Endometrium (tissue), 2 donors: ENCODE results near the gene KIAA0930.
"Not testable (repeated sequence)": the region's sequence is repeated elsewhere in the genome, so short reads cannot be mapped to it uniquely, and the experiment has no call there.

Experiments
- FAIRE-seq: peaks from 2 replicates; lab custom pipeline; 2012; peaks lifted over from hg19 to GRCh38; lab: Jason Lieb, UNC
- donor health status: control.
- donor health status: control.

KIAA0930 gene

DNA sequence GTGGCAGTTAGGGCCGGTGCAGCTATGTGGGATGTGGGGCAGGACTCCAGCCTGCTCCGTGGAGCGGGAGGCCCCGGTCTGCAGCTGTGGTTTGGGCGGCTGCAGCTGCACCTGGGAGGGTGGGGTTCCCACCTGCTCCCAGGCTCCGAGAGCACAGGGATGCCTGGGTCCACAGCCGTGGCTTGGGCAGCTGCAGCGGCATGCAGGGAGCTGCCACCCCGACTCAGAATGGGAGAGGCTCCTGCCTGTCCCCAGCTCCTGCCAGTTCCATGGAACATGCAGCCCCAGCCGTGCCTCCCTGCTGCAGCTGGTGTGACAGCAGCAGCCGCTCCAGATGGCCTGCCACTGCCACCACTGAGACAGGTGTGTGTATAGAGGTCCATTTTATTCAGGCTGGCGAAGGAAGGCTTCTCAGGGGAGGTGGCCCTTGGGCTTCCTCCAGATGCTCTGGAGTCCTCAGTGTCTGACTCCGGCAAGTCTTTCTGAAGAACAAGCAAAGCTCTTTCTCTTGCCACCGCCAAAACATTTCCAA is 22.3 kb upstream of the KIAA0930 start:
- no peak for FAIRE-seq

DNA sequence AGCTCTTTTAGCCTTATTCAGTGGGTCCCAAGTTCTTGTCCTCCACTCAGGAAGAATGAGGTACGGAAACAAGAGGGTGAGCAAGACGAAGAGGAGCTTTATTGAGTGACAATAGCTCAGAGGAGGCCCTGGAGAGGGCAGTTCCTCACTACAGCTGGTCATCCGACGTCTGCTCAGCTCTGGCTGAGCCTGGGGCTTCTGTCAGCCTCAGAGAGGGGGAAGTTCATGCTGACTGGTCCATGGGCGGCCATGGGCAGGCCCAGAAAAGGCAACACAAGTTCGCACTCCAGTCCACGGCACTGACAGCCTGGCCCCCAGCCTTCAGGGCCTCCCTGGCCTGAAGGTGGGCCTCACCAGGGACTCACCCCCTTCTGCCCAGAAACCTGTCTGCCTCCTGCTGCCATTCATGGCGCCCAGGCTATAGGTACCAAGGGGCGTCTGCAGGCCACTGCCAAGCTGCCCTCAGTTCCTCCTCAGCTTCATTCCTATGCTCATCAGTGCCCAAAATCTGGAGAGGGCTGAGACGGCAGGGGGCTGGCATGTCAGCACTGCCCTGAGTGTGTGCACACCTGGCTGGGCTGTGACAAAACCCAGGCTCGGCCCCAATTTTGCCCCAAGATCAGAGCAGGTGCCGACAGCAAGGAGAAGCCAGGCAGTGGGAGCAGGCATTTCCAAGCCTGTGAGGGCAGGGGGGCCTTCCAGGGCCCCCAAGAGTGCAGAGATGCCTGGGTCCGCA is 21.7 kb upstream of the KIAA0930 start:
- FAIRE-seq, result no peak

DNA sequence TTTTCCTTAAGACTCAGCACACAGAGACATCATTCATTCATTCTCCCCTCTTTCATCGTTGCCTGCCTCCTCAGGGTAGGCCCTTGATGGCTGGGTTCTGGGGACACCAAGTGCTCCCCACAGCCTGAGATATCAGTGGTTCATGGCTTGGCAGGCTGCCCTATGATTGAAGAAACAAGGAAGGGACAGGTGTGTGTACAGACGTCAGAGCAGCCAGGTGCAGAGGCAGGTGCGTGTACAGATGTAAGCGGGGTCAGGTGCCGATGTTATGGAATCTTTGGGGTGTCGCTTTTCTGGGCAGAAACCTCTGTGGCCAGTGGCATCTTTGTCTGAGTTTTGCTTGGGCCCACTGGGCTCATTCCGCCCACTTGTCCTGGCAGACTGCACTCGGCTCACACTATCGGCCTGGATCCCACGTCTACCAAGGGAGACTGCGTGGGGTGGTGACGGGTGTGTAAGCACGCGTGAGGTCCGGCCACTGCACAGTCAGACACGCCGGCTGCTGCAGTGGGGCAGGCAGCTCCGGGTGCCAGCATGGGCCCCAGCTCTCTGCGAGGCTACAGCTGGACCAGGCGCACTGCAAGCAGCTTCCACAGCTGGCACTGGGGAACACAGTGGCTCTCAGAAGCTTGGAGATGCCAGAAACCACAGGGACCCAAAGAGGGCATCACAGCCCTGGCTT is 20.9 kb upstream of the KIAA0930 start:
- no peak for FAIRE-seq

DNA sequence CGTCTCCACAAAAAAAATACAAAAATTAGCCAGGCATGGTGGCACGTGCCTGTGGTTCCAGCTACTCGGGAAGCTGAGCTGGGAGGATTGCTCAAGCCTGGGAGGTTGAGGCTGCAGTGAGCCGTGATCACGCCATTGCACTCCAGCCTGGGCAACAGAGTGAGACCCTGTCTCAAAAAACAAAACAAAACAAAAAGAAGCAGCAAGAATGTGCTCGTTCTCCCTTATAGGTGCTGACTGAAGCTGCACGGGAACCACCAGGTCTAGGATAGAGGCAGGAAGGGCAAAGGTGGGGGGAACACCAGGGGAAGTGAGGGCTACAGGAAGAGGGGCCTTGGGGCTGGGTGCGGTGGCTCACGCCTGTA is 19.7 kb upstream of the KIAA0930 start:
- FAIRE-seq, result not testable (repeated sequence)

DNA sequence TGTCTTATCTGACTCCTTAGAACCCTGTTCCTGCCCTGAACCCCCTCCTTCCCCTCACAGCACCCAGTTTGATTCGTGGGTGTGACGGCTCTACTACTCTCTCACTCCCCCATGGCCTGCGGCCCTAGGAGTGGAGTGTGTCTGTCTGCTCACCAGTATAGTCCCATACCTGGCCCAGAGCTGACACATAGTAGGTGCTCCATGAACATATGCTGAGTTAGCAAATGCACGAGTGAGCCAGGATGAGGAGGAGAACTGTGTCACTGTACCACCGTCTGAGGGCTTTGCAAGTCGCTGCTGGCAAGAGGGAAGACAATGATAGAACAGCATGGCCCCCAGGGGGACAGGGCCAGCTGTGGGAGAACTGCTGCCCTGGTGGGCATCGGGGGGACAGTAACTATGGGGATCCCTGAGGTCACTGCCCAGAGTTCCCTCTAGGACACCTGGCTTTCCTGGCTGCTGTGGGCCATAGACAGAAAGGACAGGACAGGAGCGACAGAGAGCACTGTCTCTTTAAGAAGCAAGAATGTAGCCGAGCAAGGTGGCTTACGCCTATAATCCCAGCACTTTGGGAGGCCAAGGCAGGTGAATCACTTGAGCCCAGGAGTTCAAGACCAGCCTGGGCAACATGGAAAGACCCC is 19.2 kb upstream of the KIAA0930 start:
- no peak for FAIRE-seq

DNA sequence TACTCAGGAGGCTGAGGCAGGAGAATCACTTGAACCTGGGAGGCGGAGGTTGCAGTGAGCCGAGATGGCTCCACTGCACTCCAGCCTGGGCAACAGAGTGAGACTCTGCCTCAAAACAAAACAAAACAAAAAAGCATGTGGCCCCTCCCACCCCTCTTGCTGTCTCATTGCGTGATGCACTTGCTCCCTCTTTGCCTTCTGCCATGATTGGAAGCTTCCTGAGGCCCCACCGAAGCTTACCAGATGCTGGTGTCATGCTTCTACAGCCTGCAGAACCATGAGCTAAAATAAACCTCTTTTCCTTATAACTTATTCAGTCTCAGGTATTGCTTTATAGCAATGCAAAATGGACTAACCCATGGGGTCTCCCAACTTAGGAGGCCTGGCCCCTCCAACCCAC is 17.2 kb upstream of the KIAA0930 start:
- not testable (repeated sequence) for FAIRE-seq

DNA sequence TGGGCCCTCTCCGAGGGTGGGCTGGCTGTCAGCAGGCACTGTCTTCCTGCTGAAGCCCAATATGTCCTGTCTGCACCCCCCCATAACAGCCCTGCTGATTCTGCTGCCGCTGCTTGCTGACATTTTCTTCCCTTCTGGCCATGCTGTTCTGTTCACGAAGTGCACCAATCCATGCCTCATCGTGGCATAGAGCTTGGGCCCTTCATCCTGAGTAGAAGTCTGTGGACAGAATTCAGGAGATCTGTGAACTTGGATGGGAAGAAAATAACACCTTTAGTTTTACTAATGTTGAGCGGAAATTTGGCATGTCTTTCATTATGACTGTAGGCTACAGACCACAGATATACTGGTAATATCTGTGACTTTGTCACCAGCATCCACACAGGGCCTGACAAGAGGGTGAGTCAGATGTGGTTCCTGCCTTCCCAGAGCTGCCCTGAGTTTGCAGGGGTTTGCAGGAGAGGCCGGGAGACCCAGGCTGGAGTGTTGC is 14.1 kb upstream of the KIAA0930 start:
- no peak for FAIRE-seq

DNA sequence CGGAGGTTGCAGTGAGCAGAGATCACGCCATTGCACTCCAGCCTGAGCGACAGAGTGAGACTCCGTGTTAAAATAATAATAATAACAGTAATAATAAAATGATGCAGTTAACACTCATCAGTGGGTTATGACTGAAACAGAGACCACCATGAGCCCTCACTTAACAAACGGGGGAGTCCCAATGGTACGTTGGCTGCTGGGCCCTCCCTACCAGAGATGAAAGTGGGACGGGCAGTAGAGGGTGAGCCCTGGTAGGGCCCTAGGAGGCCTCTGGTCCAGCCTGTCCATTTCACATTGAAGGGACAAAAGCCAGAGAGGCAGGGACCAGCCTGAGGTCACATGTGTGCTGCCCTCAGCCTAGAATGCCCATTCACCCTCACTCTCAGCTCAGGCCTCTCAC is 13.7 kb upstream of the KIAA0930 start:
- FAIRE-seq, result no peak

DNA sequence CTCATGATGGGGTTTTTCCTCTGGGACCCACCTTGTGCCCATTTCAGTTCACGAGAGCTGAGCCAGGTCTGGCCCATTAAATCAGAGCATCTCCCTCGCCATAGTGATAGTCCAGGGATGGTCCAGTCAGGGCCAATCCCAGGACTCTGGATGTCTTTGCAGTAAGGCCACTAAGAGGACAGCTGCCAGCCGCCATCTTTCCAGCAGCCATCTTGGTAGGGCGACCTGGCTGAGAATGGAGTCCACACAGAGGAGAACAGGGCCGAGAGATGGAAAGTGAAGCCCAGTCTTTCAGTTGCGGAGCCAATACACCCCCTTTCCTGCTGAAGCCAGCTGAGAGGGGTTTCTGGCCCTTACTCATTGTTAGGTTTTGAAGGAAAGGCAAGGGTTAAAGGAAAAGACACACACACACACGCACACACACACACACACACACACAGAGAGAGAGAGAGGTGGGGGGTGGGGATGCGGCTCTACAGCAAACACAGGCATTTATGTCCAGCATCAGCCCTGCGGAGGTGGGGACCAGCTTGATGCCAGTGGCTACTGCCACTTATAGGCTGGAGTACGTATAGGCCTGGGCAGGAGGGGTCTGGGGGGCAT is 12.4 kb upstream of the KIAA0930 start:
- FAIRE-seq, result no peak

DNA sequence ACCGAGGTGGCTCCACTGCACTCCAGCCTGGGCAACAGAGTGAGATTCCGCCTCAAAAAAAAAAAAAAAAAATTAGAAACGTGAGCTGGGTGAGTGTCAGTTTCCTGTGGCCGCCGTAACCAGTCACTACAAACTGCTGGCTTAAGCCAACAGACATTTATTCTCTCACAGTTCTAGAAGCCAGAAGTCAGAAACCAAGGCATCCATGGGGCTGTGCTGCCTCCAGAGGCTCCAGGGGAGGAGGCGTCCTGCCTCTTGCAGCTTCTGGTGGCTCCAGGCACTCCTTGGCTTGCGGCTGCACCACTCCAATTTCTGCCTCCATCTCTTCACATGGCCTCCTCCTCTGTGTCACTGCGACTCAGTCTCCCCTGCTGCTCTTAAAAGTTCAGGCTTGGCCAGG is 11.1 kb upstream of the KIAA0930 start:
- FAIRE-seq, result no peak

DNA sequence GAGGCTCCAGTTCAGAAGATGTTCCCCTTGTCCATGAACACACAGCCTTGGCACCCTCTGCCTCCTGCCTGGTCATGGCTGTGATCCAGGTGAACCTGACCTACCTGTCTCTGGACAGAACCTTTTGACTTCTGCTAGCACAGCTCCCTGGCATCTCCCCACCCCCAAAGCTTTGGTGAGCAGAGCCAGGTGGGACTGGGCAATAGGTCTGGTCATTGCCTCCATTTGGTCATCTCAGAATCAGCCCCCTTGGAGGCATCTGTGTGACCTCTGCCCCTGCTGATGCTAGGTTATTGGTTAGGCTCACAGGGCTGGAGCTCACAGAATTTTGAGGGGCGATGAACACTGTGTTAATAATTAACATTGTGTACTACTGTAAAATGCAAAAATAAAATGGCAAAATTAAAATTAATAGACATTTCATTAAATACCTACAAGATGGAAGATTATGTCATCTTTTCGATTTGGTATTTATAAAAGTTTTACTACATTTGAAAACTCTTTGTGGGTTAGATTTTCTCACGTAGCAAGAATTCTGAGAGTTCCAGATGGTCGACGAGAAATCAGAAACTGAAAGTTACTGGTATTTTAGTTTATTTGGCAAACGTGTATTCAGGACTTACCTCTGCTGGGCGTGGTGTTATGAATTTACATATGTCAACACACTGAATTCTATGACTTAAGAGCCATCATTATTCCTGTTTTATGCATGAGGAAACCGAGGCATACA is 8.3 kb upstream of the KIAA0930 start:
- FAIRE-seq, result no peak

DNA sequence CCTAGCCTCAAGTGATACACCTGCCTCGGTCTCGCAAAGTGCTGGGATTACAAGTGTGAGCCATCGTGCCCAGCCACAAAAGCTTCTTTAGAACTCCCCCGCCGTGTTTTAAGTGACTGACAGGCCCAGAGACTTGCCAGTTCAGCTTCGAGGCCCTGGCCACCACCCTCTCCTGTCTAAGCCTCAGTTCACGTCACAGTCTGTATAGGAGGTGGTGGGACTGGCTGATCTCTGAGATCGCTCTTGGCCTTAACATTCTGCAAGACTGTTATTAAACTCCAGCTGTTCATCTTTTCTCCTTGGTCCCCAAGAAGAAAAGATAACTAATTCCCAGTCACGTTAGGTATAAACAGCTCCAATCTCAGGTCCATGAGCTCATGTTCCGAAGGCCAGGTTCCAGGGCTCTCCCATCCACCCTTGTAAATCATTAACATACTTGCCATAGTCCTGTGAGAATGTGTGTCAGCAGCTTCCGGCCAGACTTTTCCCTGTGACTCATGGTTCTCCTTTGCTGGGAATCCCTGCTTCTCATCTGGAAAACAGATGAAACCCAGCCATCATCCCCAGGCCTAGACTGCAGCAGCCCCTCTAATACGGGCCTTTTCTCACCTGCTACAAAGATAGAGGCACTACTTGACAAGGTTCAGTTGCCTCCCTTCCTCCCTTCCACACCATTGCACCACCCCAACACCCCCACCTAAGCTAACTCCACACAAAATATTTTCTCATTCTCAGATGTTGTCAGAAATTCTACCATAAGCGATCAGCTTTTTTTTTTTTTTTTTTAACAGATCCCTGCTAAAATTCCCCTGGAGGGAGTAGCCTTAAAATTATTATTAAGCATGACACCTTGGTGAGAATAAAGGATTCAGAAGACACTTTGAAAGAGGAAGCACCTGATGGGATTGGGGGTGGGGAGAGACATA is 5.6 kb upstream of the KIAA0930 start:
- peak; percentile 85 for FAIRE-seq

DNA sequence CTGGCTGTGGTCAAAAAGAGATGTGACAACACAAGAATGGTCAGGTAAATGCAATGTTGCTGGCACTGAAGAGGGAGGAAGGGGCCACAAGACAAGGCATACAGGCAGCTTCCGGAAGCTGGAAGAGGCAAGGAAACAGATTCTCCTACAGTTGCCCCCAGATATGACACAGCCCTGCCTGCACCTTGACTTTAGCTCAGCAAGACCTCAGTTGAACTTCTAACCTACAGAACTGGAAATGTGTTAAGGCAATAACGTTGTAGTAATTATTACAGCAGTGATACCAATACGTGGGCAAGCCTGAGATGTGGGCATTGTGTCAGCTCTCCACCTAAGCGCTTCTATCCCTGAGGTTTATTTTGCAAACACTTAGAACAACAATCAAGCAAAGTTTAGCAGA is 4.2 kb upstream of the KIAA0930 start:
- no peak for FAIRE-seq

DNA sequence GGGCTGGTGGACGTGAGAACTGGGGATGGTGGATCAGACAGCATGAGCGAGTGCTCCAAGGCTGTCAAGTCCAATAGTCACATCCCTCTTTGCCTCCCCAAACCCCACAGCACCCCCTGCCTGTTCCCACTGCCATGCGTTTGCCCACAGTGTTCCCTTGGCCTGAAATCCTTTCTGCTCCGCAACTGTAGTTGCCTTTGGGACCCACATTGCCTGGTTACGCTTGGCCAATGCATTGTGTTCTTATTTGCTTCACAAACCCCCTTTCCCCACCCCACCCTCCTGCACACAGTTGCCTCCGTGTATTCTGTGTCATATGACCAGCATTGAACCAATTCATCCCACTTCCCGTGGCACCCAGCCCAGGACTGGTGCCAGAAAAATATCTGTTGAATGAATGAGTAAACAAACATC is 2.1 kb upstream of the KIAA0930 start:
- FAIRE-seq, result no peak

DNA sequence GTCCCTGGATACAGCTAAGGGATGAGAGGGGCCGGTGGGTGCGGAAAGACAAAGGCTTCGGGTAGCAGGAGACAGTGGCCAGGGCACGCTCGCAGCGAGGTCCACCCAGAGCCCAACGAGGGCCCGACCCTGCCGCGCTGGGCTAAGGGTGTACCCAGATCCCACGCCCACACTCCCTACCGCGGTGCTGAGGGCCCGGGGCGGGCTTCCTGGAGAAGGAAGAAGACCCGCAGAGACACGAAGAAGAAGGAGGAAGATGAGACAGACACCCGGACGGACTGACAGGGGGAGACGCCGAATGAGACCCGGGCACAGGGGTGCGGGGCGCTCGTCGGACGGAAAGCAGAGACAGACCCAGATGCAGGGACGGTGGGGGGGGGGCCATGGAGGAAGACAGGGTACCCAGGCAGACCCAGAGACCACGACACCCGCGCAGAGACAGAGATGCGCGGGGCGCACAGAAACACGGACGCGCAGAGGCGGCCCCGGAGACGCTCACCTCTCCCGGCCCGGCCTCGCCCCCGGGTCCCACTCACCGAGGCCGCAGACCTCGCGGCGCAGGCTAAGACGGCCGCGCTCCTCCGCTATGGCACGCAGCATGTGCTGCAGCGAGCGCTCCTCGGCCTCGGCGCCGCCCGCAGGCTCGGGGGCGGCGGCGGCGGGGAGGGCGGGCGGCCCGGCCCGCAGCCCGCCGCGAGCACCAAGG is 437 bp downstream of the KIAA0930 start:
- FAIRE-seq, result no peak

DNA sequence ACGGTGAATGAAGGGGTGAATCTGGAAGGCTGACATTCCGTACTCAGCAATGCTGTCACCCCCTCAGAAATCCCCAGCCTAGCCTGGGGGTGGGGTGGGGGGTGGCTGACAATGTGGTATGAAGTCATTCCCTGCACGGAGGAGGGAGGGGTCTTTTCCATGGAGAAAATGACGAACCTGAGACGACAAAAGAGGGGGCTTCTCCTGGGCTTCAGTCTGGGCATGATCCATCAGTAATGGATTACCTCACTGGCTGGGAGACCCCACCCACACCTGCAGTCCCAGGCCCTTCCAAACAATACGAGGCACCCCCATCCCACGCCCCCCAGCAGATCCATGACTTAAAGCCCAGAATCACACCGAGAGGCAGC is 1.0 kb downstream of the KIAA0930 start:
- FAIRE-seq, result no peak

DNA sequence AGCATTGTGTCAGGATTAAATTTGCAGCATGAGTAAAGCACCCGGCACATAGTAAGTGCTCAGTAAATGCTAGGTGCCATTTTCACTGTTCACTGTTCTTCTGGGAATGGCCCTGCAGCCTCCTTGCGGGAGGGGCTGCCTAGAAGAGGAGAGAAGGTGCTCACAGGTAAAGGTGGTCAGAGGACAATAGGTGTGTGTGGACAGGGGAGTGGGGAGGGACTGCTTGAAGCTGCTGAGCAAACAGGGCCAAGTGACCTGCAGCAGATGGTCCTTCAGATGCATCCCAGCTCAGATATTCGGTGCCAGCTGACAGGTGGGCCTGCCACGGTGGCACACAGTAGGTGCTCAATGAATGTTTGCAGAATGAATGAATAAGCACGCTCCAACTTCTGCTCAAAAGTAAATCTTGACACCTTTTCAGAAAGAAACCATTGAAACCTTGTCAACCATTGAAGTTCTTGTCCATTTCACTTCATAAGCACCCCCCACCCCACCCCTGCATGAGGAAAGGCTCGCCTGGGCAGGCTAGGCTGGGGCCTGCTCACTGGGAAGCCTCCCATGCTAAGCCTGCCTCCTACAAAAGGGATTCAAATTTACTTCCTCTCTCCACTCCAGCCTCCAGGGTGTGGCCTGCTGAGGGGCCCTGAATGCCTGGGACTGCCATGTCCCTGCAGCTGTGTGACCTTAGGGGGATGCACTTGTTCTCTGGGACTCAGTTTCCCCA is 1.6 kb downstream of the KIAA0930 start:
- FAIRE-seq, result no peak

DNA sequence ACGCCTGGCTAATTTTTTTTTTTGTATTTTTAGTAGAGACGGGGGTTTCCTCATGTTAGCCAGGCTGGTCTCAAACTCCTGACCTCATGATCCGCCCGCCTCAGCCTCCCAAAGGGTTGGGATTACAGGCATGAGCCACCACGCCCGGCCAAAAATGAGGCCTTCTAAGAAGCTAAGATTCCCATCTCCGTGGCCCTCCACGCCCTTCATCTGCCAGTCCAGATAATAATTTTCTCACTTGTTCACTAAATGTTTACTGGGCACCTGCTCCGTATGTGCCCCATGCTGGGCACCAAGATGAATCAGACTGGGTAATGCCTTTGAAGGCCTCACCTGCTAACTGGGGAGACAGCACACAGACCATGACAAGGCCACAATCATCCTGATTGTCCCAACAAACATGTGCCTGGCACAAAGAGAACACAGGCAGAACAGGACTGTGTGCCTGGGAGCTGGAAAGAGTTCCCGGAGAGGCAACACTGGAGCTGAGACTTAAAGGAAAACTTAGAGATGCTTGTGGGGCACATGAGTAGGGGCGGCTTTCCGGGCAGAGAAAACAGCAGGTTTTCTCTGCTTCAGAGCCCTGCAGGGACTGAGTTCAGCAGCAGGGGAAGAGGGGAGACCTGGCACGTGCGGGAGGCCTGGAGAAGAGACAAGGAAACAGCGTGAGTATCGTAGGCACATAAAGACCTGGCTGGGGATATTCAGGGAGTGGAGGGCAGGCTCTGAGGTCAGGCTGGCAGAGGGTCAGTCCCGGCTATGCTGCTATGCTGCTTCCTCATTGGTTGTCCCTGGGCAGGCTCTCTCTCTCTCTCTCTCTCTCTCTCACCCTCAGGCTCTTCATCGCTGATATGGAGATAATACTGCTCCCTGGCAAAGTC is 2.4 kb downstream of the KIAA0930 start:
- FAIRE-seq, result no peak
